ENCODE results near the gene TCAP.

DNA sequence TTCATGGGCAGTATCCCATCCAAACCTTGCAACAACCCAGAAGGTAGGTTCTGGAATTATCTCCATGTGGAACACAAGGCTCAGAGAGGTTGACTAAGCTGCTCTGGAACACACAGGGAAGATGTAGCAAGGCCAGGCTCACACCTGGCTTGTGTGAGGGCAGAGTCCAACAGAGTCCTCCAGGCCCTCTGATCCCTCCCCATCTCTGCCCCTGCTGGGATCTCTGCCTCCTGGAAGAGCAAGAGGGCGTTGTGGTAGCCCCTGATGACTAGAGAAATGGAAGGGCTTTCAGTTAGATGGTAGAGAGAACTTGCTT lies 45.4 kb upstream of the TCAP start:
- TF ChIP-seq GATA3 (IDR thresholded peaks at IDR 0.05; ENCODE audit: low read depth, low read length) = no peak
- no peak for TF ChIP-seq GATA2 (IDR thresholded peaks at IDR 0.05; ENCODE audit: low read depth, low read length)
